ENCODE results near the gene GFI1B. TPM values are rescaled to one million over a fixed set of nuclear protein-coding genes. Genes with fewer than 3 reads are reported as not detected.
"Not testable (repeated sequence)": the region's sequence is repeated elsewhere in the genome, so short reads cannot be mapped to it uniquely, and the experiment has no call there.

GFI1B gene
- polyA plus RNA-seq, 1 donor from 2014 or later, result 0.74 TPM

DNA sequence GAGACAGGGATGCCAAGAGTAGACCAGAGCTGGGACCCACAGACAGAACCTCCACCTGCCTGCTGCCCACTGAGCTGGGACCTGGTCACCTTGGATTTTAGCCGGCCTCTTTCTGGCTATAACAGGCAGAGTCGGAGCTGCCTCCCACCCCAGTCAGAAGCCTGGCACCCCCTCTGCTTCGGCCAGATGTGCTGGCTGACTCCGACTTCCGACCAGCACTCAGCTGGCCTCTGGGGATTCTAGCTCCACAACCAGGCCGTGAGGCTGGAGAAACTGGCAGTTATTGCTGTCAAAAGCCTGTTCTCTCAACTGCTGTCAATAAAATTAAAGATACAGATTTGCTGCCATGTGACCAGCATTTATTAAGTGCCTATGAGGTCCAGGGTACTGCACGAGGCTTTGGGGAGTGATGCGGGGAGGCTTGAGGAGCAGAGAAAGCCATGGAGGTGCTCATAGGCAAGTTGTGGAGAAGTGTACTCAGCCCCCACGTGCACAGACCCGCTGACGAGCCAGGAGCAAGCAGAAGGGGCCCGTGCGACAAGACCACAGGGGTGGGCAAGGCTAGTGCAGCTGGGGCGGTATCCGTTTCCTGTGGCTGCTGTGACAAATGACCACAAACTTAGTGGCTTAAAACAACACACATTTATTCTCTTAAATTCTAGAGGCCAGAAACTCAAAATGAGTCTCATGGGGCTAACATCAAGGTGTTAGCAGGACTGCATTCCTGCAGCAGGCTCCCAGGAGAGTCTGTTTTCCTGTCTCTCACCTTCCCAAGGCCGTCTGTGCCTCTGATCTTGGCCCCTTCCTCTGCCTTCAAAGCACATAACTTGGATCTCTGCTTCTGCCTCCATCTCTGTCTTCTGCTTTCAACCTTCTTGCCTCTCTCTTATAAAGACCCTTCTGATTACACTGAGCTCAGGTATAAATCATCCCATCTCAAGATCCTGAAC, 13.1 kb downstream of the GFI1B start:
- peaks cover 3% of the 10 kb centered on the region for H3K36me3 Mint-ChIP-seq
- peak overlapping the region in 2 of 4 donors; percentile 2 to 23 for H3K4me3 Mint-ChIP-seq
- H3K9me3 Mint-ChIP-seq, result peaks cover 0 to 3% (median 2%) of the 10 kb centered on the region in 3 donors
- no peak overlapping the region for H3K27ac Mint-ChIP-seq
- H3K27me3 Mint-ChIP-seq, result peaks cover 38% of the 10 kb centered on the region
- H3K4me1 Mint-ChIP-seq, result peaks cover 7 to 10% (median 7%) of the 10 kb centered on the region in 3 donors

DNA sequence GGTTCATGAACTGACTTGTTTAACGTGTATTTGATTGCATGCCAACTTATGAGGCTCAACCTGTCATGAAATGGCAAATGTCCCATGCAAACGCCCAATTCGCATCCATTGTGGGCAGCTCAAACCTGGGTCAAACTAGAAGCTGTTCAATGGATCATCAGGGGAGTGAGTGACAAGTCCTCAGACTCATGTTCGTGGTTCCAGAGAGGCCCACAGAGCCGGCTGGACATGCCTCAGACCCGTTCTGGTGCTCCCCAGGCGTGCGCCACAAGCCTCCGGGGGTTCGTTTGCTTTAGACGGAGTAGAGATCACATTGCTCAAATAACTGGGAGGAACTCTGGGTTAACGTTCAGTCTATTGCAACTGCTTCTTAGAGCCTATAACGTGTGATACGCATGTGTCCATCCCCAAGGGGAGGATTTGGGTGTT, 15.0 kb downstream of the GFI1B start:
- no peak overlapping the region for H3K27ac Mint-ChIP-seq
- peaks cover 0 to 3% (median 2%) of the 10 kb centered on the region in 3 donors for H3K9me3 Mint-ChIP-seq
- peaks cover 3% of the 10 kb centered on the region for H3K36me3 Mint-ChIP-seq
- peaks cover 35% of the 10 kb centered on the region for H3K27me3 Mint-ChIP-seq
- H3K4me1 Mint-ChIP-seq, result peaks cover 7 to 10% (median 7%) of the 10 kb centered on the region in 3 donors
- H3K4me3 Mint-ChIP-seq, result no peak overlapping the region

- H3K27ac Mint-ChIP-seq, result no peak overlapping the region
- peaks cover 3% of the 10 kb centered on the region for H3K36me3 Mint-ChIP-seq
- H3K27me3 Mint-ChIP-seq, result peaks cover 37% of the 10 kb centered on the region
- peaks cover 0 to 3% (median 2%) of the 10 kb centered on the region in 3 donors for H3K9me3 Mint-ChIP-seq
- H3K4me1 Mint-ChIP-seq, result peaks cover 7 to 10% (median 7%) of the 10 kb centered on the region in 3 donors
- H3K4me3 Mint-ChIP-seq, result peak overlapping the region in 2 of 4 donors; percentile 73 to 87
Measured at GRCh38 chr9:132994410-132995120, 16.1 kb downstream of the GFI1B start.

- Mint-ChIP-seq H3K27ac (no peak overlapping the region), H3K4me1 (peaks cover 7 to 10% (median 7%) of the 10 kb centered on the region in 3 donors), H3K27me3 (peaks cover 36% of the 10 kb centered on the region), H3K36me3 (peaks cover 3% of the 10 kb centered on the region), H3K4me3 (peak overlapping the region in 1 of 4 donors; percentile 67), H3K9me3 (peaks cover 0 to 3% (median 2%) of the 10 kb centered on the region in 3 donors)
Measured at GRCh38 chr9:132995121-132995420, 16.6 kb downstream of the GFI1B start.

GRCh38 chr9:132995879-132996278, 17.4 kb downstream of the GFI1B start:
- Mint-ChIP-seq H3K9me3 (no peaks in the 10 kb centered on the region), H3K36me3 (peaks cover 3% of the 10 kb centered on the region), H3K27me3 (peaks cover 40% of the 10 kb centered on the region), H3K4me1 (peaks cover 5 to 10% (median 7%) of the 10 kb centered on the region in 3 donors), H3K4me3 (peak overlapping the region in 1 of 4 donors; percentile 55), H3K27ac (no peak overlapping the region)

GRCh38 chr9:132996526-132996925, 18.0 kb downstream of the GFI1B start:
- no peaks in the 10 kb centered on the region for H3K9me3 Mint-ChIP-seq
- peaks cover 3% of the 10 kb centered on the region for H3K36me3 Mint-ChIP-seq
- peaks cover 5 to 10% (median 7%) of the 10 kb centered on the region in 3 donors for H3K4me1 Mint-ChIP-seq
- H3K4me3 Mint-ChIP-seq, result no peak overlapping the region
- H3K27ac Mint-ChIP-seq, result no peak overlapping the region
- H3K27me3 Mint-ChIP-seq, result peaks cover 35% of the 10 kb centered on the region

- no peaks in the 10 kb centered on the region for H3K9me3 Mint-ChIP-seq
- H3K27me3 Mint-ChIP-seq, result peaks cover 29% of the 10 kb centered on the region
- peaks cover 3% of the 10 kb centered on the region for H3K36me3 Mint-ChIP-seq
- no peak overlapping the region for H3K4me3 Mint-ChIP-seq
- H3K4me1 Mint-ChIP-seq, result peaks cover 4 to 10% (median 5%) of the 10 kb centered on the region in 3 donors
- no peak overlapping the region for H3K27ac Mint-ChIP-seq
Measured at GRCh38 chr9:132997591-132997990, 19.1 kb downstream of the GFI1B start.

DNA sequence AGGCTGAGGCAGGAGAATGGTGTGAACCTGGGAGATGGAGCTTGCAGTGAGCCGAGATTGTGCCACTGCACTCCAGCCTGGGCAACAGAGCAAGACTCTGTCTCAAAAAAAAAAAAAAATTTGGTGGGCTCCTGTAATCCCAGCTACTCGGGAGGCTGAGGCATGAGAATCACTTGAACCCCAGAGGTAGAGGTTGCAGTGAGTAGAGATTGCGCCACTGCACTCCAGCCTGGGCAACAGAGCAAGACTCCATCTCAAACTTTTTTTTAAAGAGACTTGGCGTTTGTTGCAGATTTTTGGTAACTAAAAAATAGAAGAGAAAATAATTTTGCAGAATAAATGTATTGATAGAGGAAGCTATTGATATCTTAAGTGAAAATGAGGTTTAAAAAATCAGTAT, 19.7 kb downstream of the GFI1B start:
- not testable (repeated sequence) for H3K4me3 Mint-ChIP-seq, H3K27ac Mint-ChIP-seq, H3K4me1 Mint-ChIP-seq, H3K9me3 Mint-ChIP-seq, H3K36me3 Mint-ChIP-seq
- peaks cover 32% of the 10 kb centered on the region for H3K27me3 Mint-ChIP-seq

- Mint-ChIP-seq H3K9me3 (no peaks in the 10 kb centered on the region), H3K4me1 (peaks cover 4 to 6% (median 5%) of the 10 kb centered on the region in 3 donors), H3K4me3 (peak overlapping the region in 1 of 4 donors; percentile 38), H3K36me3 (peaks cover 3% of the 10 kb centered on the region), H3K27me3 (peaks cover 35% of the 10 kb centered on the region), H3K27ac (no peak overlapping the region)
Measured at GRCh38 chr9:132998831-132999635, 20.5 kb downstream of the GFI1B start.

DNA sequence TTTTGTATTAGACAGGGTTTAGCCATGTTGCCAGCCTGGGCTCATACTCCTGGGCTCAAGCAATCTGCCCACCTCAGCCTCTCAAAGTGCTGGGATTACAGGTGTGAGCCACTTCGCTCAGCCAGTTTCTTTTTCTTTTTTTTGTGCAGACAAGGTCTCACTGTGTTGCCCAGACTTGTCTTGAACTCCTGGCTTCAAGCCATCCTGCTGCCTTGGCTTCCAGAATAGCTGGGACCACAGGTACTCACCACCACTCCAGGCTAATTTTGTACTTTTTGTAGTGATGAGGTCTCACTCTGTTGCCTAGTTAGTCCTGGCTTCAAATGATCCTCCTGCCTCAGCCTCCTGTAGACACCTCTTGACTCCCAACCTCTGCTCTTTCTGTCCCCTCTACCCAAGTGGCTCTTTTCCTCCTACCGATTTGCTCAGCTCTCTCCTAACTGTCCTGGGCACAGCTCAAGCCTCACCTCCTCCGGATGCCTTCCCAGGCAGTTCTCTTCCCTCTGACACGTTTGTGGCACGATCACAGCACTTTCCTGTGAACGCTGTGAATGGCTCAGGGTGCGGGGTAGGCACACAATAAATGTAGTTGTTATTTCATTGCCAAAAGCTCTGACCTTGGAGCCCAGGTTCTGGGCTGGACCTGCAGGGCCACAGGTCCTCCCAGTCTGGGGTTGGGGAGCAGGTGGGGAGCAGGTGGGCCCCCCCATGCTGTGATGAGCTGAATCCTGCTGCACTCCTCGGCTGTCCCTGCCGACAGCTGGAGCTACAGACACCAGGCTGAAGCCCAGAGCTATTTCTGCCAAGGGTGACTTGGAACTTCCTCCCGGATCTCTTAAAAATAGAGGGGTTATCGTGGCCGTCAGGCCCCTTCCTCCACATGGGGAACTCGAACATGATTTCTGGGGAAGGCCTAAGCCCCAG, 23.9 kb downstream of the GFI1B start:
- H3K4me3 Mint-ChIP-seq, result no peak overlapping the region

GRCh38 chr9:133003071-133003461, 24.6 kb downstream of the GFI1B start:
- Mint-ChIP-seq H3K9me3 (no peaks in the 10 kb centered on the region), H3K36me3 (no peaks in the 10 kb centered on the region), H3K27me3 (peaks cover 32% of the 10 kb centered on the region), H3K27ac (no peak overlapping the region), H3K4me1 (no peaks in the 10 kb centered on the region), H3K4me3 (no peak overlapping the region)

More for the DNA sequence above, 23.9 kb downstream of the GFI1B start:
- Mint-ChIP-seq H3K4me1 (no peaks in the 10 kb centered on the region), H3K9me3 (no peaks in the 10 kb centered on the region), H3K27ac (no peak overlapping the region), H3K27me3 (peaks cover 31% of the 10 kb centered on the region), H3K36me3 (no peaks in the 10 kb centered on the region)

- Mint-ChIP-seq H3K27ac (no peak overlapping the region), H3K4me3 (no peak overlapping the region), H3K9me3 (no peaks in the 10 kb centered on the region), H3K27me3 (peaks cover 35% of the 10 kb centered on the region), H3K4me1 (no peaks in the 10 kb centered on the region), H3K36me3 (no peaks in the 10 kb centered on the region)
Measured at GRCh38 chr9:133003671-133004090, 25.2 kb downstream of the GFI1B start.

DNA sequence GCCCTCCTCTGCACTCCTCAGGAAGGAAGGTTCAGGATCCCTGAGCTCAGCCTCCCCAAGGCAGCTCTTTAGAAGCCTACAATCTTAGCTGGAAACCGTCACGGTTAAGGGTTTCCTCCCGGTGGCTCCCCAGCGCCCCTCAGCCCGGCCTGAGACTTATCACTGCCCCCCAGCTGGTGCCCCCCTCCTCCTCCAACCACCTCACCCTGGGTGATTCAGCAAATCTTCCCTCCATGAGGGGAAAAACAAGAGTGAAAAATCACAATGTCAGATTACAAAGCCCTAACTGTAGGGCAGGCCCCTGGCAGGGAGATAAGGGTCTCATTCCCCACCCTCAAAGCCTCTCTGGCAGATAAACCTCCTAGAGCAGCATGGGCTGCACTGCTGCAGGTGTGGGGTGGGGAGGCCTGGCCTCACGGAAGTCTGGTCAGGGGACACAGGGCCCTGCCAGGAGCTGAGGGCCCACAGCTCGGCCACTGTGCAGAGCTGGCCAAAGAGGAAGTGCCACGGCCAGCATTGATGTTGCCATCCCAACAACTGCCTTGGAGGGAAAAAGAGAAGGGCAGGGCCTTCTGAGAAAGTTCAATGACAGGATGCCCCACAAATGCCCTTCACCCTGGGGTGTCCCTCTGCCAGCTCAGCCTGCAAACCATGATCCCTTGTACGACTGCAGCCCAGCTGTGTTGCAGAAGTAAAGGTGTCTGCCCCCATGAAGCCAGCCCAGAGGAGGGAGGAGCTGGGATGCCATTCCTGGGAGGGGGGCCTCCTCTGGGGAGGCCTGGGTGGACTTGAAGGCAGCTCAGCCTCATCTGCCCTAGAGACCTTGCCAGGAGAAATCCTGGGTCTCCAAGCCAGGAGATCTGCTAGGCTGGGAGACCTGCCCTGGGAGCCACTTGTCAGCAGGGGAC, 25.9 kb downstream of the GFI1B start:
- no peak overlapping the region for H3K4me3 Mint-ChIP-seq
- H3K27me3 Mint-ChIP-seq, result peaks cover 35% of the 10 kb centered on the region
- no peaks in the 10 kb centered on the region for H3K4me1 Mint-ChIP-seq

More for the DNA sequence above, 25.9 kb downstream of the GFI1B start:
- Mint-ChIP-seq H3K36me3 (no peaks in the 10 kb centered on the region), H3K27ac (no peak overlapping the region), H3K9me3 (peaks cover 0 to under 1% (median 0%) of the 10 kb centered on the region in 3 donors)
